K562 (cell line): ENCODE results near the gene CYP4V2. TPM values are rescaled to one million over a fixed set of nuclear protein-coding genes. Genes with fewer than 3 reads are reported as not detected.

ENCODE experiments used
- BCL6 ChIP-seq: fragments of 250-450 bp; sonication (Bioruptor Pico); IDR thresholded peaks from 2 replicates; pipeline ENCODE4 v1.4.0; 2020
- BRF2 ChIP-seq: IDR thresholded peaks from 3 replicates; pipeline ENCODE4 v1.6.1; 2011; ENCODE audit warnings: borderline replicate concordance, mild to moderate bottlenecking; ENCODE audit not compliant: insufficient read length, insufficient read depth
- CCNT2 ChIP-seq: IDR thresholded peaks from 2 replicates; pipeline ENCODE4 v1.6.1; 2011; ENCODE audit warnings: borderline replicate concordance, low read depth, mild to moderate bottlenecking, moderate library complexity, mixed read lengths, low read length; ENCODE audit not compliant: insufficient read length; ENCODE audit errors: extremely low read depth
- LCOR ChIP-seq: sonication (generic); formaldehyde crosslinking; IDR thresholded peaks from 2 replicates; pipeline ENCODE4 v1.8.0; 2022; ENCODE audit warnings: mild to moderate bottlenecking, missing genetic modification reagents
- NFXL1 ChIP-seq: fragments of 450-650 bp; formaldehyde crosslinking; IDR thresholded peaks from 2 replicates; pipeline ENCODE4 v1.4.0; 2021; ENCODE audit warnings: mild to moderate bottlenecking
- NR3C1 ChIP-seq: sonication (generic); formaldehyde crosslinking; IDR thresholded peaks from 2 replicates; pipeline ENCODE4 v1.8.1; 2022; ENCODE audit warnings: missing genetic modification reagents
- NRF1 ChIP-seq, 2 experiments: fragments of 450-650 bp; IDR thresholded peaks in 1 of 2; conservative IDR thresholded peaks in 1 of 2; 2 replicates each; pipeline ENCODE4 v1.6.1; 2014; ENCODE audit warnings: mild to moderate bottlenecking in 2 of 2
- RBFOX2 ChIP-seq: fragments of 200-400 bp; formaldehyde crosslinking; IDR thresholded peaks from 2 replicates; pipeline ENCODE4 v1.6.1; 2017; ENCODE audit warnings: low read depth, mild to moderate bottlenecking, low read length, moderate library complexity
- TARDBP ChIP-seq: fragments of 450-650 bp; IDR thresholded peaks from 2 replicates; pipeline ENCODE4 v1.6.1; 2016
- TBP ChIP-seq: optimal IDR thresholded peaks from 2 replicates; pipeline ENCODE3; 2011; ENCODE audit warnings: low read depth, low read length, improper control_type of control experiment
- TEAD4 ChIP-seq, 2 experiments: sonication (generic) in 1 of 2; formaldehyde crosslinking in 1 of 2; IDR thresholded peaks; 2 replicates each; pipeline versions ENCODE4 v1.6.1 to v1.8.0; 2012 to 2022; ENCODE audit warnings: borderline replicate concordance in 1 of 2, inconsistent platforms in 1 of 2, low read length in 1 of 2, mild to moderate bottlenecking in 1 of 2, missing genetic modification reagents in 1 of 2
- TFAM ChIP-seq: fragments of 250-450 bp; sonication (Bioruptor Pico); conservative IDR thresholded peaks from 2 replicates; pipeline ENCODE4 v1.5.0; 2021; ENCODE audit warnings: mild to moderate bottlenecking, moderate library complexity
- THRA ChIP-seq: fragments of 450-650 bp; IDR thresholded peaks from 2 replicates; pipeline ENCODE4 v1.6.1; 2017; ENCODE audit warnings: mild to moderate bottlenecking, moderate library complexity
- ZNF146 ChIP-seq: IDR thresholded peaks from one replicate; pipeline ENCODE4 v1.6.1; 2018; ENCODE audit warnings: missing compliant biosample characterization; ENCODE audit not compliant: unreplicated experiment
- polyA plus RNA-seq, 8 experiments: library from polyadenylated mRNA; depleted of rRNA in 4 of 8; stranded (reverse) in 5 of 8; unstranded in 3 of 8; fragments of >200 nt; fragmentation: Nextera tagmentation in 2 of 8; fragmentation: Illumina TruSeq in 1 of 8; extraction: Ambion mirVana in 2 of 8; extraction: Trizol in 1 of 8; gene quantifications; 2 replicates each; pipeline versions ENCODE4 v1.2.1 to v1.2.3, GENCODE V29; 2011 to 2014; ENCODE audit warnings: inconsistent platforms in 1 of 8, missing spikeins in 1 of 8
- total RNA-seq, 7 experiments: library from RNA; depleted of rRNA in 6 of 7; stranded (reverse); fragments of >200 nt in 6 of 7; fragmentation: Illumina TruSeq in 2 of 7; extraction: Trizol in 2 of 7; gene quantifications; 2 replicates each; pipeline versions ENCODE4 v1.2.1 to v1.2.3, GENCODE V29; 2011 to 2021; ENCODE audit warnings: low replicate concordance in 1 of 7
- TF ChIP-seq, protein P1 (sequence below): fragments of 450-650 bp; IDR thresholded peaks from 2 replicates; pipeline ENCODE4 v1.6.1; 2017; ENCODE audit warnings: antibody characterized with exemption, mild to moderate bottlenecking
- TF ChIP-seq, protein P2 (sequence below): sonication (generic); formaldehyde crosslinking; IDR thresholded peaks from 2 replicates; pipeline ENCODE4 v1.8.0; 2022; ENCODE audit warnings: mild to moderate bottlenecking, missing genetic modification reagents
- TF ChIP-seq, protein P3 (sequence below): fragments of 450-650 bp; formaldehyde crosslinking; IDR thresholded peaks from 2 replicates; pipeline ENCODE4 v1.4.0; 2022; ENCODE audit warnings: mild to moderate bottlenecking, moderate library complexity

CYP4V2 gene
- total and polyA plus RNA-seq, 9 of the 15 experiments (the other 6 are each of a cell fraction or from before 2014, with no cell fraction given), result 1.1 to 8.3 (median 3.9) TPM

DNA sequence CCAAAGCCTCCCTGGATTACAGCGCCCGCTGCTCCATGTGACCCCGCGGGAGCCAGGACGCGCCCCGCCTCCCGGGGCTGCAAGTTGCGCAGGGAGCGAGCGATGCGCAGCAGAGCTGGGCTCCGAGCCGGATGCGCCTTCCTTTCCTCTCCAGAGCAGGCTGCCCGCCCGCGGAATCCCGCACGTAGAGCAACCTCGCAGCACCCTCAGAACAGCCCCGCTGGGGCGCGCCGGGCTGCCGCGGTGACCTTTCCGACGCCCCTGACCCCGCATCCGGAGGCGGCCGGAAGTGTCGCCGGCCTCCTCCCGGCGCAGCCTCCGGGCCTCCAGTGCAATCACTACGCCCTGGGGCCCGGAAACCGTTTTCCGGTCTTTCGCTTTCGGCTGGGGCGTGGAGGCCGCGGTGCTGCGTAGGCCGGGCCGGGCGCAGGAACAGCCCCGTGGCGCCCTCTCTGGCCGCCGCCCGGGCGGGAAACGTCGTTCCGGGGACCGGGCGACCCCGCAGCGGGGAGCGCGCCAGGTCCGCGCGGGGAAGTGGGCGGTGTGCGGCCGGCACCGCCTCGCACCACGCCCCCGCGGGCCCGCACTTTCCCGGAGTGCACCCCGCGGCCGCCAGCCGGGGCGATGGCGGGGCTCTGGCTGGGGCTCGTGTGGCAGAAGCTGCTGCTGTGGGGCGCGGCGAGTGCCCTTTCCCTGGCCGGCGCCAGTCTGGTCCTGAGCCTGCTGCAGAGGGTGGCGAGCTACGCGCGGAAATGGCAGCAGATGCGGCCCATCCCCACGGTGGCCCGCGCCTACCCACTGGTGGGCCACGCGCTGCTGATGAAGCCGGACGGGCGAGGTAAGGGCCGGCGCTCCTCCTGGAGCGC, at the start of gene CYP4V2 (continued):
- TF ChIP-seq, protein P1, sequence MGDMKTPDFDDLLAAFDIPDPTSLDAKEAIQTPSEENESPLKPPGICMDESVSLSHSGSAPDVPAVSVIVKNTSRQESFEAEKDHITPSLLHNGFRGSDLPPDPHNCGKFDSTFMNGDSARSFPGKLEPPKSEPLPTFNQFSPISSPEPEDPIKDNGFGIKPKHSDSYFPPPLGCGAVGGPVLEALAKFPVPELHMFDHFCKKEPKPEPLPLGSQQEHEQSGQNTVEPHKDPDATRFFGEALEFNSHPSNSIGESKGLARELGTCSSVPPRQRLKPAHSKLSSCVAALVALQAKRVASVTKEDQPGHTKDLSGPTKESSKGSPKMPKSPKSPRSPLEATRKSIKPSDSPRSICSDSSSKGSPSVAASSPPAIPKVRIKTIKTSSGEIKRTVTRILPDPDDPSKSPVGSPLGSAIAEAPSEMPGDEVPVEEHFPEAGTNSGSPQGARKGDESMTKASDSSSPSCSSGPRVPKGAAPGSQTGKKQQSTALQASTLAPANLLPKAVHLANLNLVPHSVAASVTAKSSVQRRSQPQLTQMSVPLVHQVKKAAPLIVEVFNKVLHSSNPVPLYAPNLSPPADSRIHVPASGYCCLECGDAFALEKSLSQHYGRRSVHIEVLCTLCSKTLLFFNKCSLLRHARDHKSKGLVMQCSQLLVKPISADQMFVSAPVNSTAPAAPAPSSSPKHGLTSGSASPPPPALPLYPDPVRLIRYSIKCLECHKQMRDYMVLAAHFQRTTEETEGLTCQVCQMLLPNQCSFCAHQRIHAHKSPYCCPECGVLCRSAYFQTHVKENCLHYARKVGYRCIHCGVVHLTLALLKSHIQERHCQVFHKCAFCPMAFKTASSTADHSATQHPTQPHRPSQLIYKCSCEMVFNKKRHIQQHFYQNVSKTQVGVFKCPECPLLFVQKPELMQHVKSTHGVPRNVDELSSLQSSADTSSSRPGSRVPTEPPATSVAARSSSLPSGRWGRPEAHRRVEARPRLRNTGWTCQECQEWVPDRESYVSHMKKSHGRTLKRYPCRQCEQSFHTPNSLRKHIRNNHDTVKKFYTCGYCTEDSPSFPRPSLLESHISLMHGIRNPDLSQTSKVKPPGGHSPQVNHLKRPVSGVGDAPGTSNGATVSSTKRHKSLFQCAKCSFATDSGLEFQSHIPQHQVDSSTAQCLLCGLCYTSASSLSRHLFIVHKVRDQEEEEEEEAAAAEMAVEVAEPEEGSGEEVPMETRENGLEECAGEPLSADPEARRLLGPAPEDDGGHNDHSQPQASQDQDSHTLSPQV, result peak; percentile 76
- no peak for TF ChIP-seq BCL6 (CRISPR knock-in tag)
- TF ChIP-seq, protein P2, sequence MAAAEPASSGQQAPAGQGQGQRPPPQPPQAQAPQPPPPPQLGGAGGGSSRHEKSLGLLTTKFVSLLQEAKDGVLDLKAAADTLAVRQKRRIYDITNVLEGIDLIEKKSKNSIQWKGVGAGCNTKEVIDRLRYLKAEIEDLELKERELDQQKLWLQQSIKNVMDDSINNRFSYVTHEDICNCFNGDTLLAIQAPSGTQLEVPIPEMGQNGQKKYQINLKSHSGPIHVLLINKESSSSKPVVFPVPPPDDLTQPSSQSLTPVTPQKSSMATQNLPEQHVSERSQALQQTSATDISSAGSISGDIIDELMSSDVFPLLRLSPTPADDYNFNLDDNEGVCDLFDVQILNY (CRISPR knock-in tag), result peak; percentile 13; the same call in 1 of the 2 replicates
- TF ChIP-seq TBP, result peak; percentile 76
- no peak for TF ChIP-seq TEAD4 (IDR thresholded peaks at IDR 0.05; ENCODE audit: low read length)
- TF ChIP-seq TEAD4 (CRISPR knock-in tag; IDR thresholded peaks at IDR 0.05; ENCODE audit: borderline replicate concordance), result no peak
- TF ChIP-seq RBFOX2, result peak; percentile 91
- TF ChIP-seq THRA, result no peak
- no peak for TF ChIP-seq TFAM (CRISPR knock-in tag)
- no peak for TF ChIP-seq ZNF146
- peak; percentile 89 to 91 for TF ChIP-seq NRF1 (conservative IDR thresholded peaks at IDR 0.05 in 1 of 2, IDR thresholded peaks at IDR 0.05 in 1 of 2)
- TF ChIP-seq CCNT2, result peak; percentile 57
- peak; percentile 93 for TF ChIP-seq TARDBP
- 0 out of 2 replicates have a peak, but pooled peaks have one; percentile 32 for TF ChIP-seq NR3C1 (CRISPR knock-in tag)
- TF ChIP-seq LCOR (CRISPR knock-in tag), result no peak
- TF ChIP-seq, protein P3, sequence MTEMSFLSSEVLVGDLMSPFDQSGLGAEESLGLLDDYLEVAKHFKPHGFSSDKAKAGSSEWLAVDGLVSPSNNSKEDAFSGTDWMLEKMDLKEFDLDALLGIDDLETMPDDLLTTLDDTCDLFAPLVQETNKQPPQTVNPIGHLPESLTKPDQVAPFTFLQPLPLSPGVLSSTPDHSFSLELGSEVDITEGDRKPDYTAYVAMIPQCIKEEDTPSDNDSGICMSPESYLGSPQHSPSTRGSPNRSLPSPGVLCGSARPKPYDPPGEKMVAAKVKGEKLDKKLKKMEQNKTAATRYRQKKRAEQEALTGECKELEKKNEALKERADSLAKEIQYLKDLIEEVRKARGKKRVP (CRISPR knock-in tag), result no peak
- no peak for TF ChIP-seq NFXL1 (CRISPR knock-in tag)
- no peak for TF ChIP-seq BRF2
